ENCODE measurements around the gene LCLAT1. TPM values are rescaled to one million over a fixed set of nuclear protein-coding genes. Genes with fewer than 3 reads are reported as not detected.

LCLAT1 gene
- total RNA-seq, 4 donors from 2014 or later: 11.9 to 13.5 (median 12.6) TPM

GRCh38 chr2:30675758-30676157 is 228.7 kb downstream of the LCLAT1 start:
- 90 to 93% methylated on average over 2 of the region's 2 CpGs for WGBS, 2 donors
- H3K4me1 ChIP-seq: no peaks in the 10 kb centered on the region
- H3K27me3 ChIP-seq: no peaks in the 10 kb centered on the region
- H3K4me3 ChIP-seq: no peak overlapping the region
- intact Hi-C loops (cut with DNase I): no loop called here
- no peak for DNase-seq
- H3K27ac ChIP-seq: no peak overlapping the region
- no peaks in the 10 kb centered on the region for H3K36me3 ChIP-seq
- TF ChIP-seq POLR2A (IDR thresholded peaks at IDR 0.05) (no peak), CTCF (IDR thresholded peaks at IDR 0.05) (no peak)
- H3K9me3 ChIP-seq: no peaks in the 10 kb centered on the region

GRCh38 chr2:30677231-30677630 is 230.2 kb downstream of the LCLAT1 start:
- Histone ChIP-seq H3K27me3 (no peaks in the 10 kb centered on the region), H3K9me3 (no peaks in the 10 kb centered on the region), H3K4me1 (no peaks in the 10 kb centered on the region), H3K27ac (no peak overlapping the region), H3K4me3 (no peak overlapping the region), H3K36me3 (no peaks in the 10 kb centered on the region)
- no peak for DNase-seq
- intact Hi-C loops (cut with DNase I): no loop called here
- TF ChIP-seq POLR2A (IDR thresholded peaks at IDR 0.05): no peak
- no peak for TF ChIP-seq CTCF (IDR thresholded peaks at IDR 0.05)

GRCh38 chr2:30677861-30678385 is 230.9 kb downstream of the LCLAT1 start:
- no peaks in the 10 kb centered on the region for H3K36me3 ChIP-seq
- no peaks in the 10 kb centered on the region for H3K27me3 ChIP-seq
- intact Hi-C loops (cut with DNase I): no loop called here
- TF ChIP-seq POLR2A (IDR thresholded peaks at IDR 0.05) (no peak), CTCF (IDR thresholded peaks at IDR 0.05) (no peak)
- no peak overlapping the region for H3K27ac ChIP-seq
- H3K4me3 ChIP-seq: no peak overlapping the region
- no peak for DNase-seq
- 69 to 77% methylated on average over 4 to 5 of the region's 5 CpGs for WGBS, 2 donors
- no peaks in the 10 kb centered on the region for H3K4me1 ChIP-seq
- H3K9me3 ChIP-seq: no peaks in the 10 kb centered on the region

- no peak overlapping the region for H3K27ac ChIP-seq
- H3K9me3 ChIP-seq: no peaks in the 10 kb centered on the region
- no peak overlapping the region for H3K4me3 ChIP-seq
- WGBS, 2 donors: 81 to 85% methylated on average over 4 to 10 of the region's 11 CpGs
- TF ChIP-seq POLR2A (IDR thresholded peaks at IDR 0.05): no peak
- no peak for TF ChIP-seq CTCF (IDR thresholded peaks at IDR 0.05)
- H3K36me3 ChIP-seq: no peaks in the 10 kb centered on the region
- intact Hi-C loops (cut with DNase I): no loop called here
- H3K4me1 ChIP-seq: no peaks in the 10 kb centered on the region
- H3K27me3 ChIP-seq: no peaks in the 10 kb centered on the region
- no peak for DNase-seq
Observed at GRCh38 chr2:30678410-30679137, 231.5 kb downstream of the LCLAT1 start.

- intact Hi-C loops (cut with DNase I): no loop called here
- peak overlapping the region in 1 of 4 donors; percentile 41 for H3K27ac ChIP-seq
- no peak for TF ChIP-seq CTCF (IDR thresholded peaks at IDR 0.05)
- no peak for TF ChIP-seq POLR2A (IDR thresholded peaks at IDR 0.05)
- H3K9me3 ChIP-seq: no peaks in the 10 kb centered on the region
- no peaks in the 10 kb centered on the region for H3K4me1 ChIP-seq
- no peak overlapping the region for H3K4me3 ChIP-seq
- DNase-seq: no peak
- no peaks in the 10 kb centered on the region for H3K36me3 ChIP-seq
- 61 to 77% methylated on average over 8 to 10 of the region's 12 CpGs for WGBS, 2 donors
- no peaks in the 10 kb centered on the region for H3K27me3 ChIP-seq
Observed at GRCh38 chr2:30679426-30680088, 232.5 kb downstream of the LCLAT1 start.

Measured in esophagus squamous epithelium (tissue), 5 donors.